Left ventricle myocardium inferior (tissue), 1 donor: ENCODE results near the gene TENM3. TPM values are rescaled to one million over a fixed set of nuclear protein-coding genes. Genes with fewer than 3 reads are reported as not detected.

Experiments used
- DNase-seq: peaks from one replicate; pipeline ENCODE4 v3.0.0-alpha.2; 2020
- H3K27ac ChIP-seq: fragments of 200-600 bp; replicated peaks from 2 replicates; pipeline ENCODE4 v1.8.0; 2021
- H3K27me3 ChIP-seq: fragments of 200-600 bp; 2 replicates; pipeline ENCODE4 v1.8.0; 2021; ENCODE audit warnings: low read depth
- H3K36me3 ChIP-seq: fragments of 200-600 bp; 2 replicates; pipeline ENCODE4 v1.8.0; 2021
- H3K4me1 ChIP-seq: fragments of 200-600 bp; 2 replicates; pipeline ENCODE4 v1.8.0; 2021
- H3K4me3 ChIP-seq: fragments of 200-600 bp; 2 replicates; pipeline ENCODE4 v1.8.0; 2021; ENCODE audit warnings: mild to moderate bottlenecking, moderate library complexity
- H3K9me3 ChIP-seq: fragments of 200-600 bp; replicated peaks from 2 replicates; pipeline ENCODE4 v1.8.0; 2021
- intact Hi-C: fragments of 100-400 bp; cut with micrococcal nuclease; formaldehyde crosslinking; loops from one replicate; pipeline ENCODE4 v1.11.0; 2022
- total RNA-seq: library from RNA; stranded (reverse); fragmentation: NEBNext Ultra II Directional; extraction: Animal tissue kit (Norgen Biotek cat#: 25700); gene quantifications from one replicate; pipeline ENCODE4 v1.2.1, GENCODE V29; 2021
- TF ChIP-seq, protein P1 (sequence below): fragments of 200-600 bp; IDR thresholded peaks from 2 replicates; pipeline ENCODE4 v1.8.0; 2021; ENCODE audit warnings: antibody characterized with exemption, mild to moderate bottlenecking, borderline replicate concordance
- donor health status: DM: no; HTN: yes; CAD: no; lungs with severe emphysema.

The TENM3 gene
- total RNA-seq, 1 donor from 2014 or later = 1.5 TPM

DNA sequence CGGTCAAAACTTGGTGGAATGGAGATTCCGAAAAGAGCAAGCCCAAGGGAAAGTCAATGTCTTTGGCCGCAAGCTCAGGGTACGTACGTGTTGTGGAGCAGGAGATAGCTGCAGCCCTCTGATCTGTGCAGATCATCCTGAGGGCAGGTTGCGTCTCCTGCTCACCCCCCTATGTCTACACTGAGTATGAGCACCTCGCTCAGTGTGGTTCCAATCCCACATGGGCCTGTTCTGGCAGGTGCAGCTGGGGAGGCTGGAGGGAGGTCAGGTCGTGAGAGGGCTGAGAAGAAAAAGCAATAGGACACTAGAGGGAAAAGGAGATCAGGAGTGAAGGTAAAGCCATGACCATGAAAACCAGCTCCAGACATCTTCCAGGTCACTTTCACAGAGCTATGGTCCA lies 531.9 kb downstream of the TENM3 start:
- no peak overlapping the region for H3K27ac ChIP-seq
- H3K4me3 ChIP-seq = no peak overlapping the region
- no peaks in the 10 kb centered on the region for H3K4me1 ChIP-seq
- H3K9me3 ChIP-seq = peaks cover 4% of the 10 kb centered on the region
- no peaks in the 10 kb centered on the region for H3K27me3 ChIP-seq
- DNase-seq = no peak
- H3K36me3 ChIP-seq = no peaks in the 10 kb centered on the region
- intact Hi-C loops = no loop called here
- TF ChIP-seq, protein P1, sequence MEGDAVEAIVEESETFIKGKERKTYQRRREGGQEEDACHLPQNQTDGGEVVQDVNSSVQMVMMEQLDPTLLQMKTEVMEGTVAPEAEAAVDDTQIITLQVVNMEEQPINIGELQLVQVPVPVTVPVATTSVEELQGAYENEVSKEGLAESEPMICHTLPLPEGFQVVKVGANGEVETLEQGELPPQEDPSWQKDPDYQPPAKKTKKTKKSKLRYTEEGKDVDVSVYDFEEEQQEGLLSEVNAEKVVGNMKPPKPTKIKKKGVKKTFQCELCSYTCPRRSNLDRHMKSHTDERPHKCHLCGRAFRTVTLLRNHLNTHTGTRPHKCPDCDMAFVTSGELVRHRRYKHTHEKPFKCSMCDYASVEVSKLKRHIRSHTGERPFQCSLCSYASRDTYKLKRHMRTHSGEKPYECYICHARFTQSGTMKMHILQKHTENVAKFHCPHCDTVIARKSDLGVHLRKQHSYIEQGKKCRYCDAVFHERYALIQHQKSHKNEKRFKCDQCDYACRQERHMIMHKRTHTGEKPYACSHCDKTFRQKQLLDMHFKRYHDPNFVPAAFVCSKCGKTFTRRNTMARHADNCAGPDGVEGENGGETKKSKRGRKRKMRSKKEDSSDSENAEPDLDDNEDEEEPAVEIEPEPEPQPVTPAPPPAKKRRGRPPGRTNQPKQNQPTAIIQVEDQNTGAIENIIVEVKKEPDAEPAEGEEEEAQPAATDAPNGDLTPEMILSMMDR = no peak

DNA sequence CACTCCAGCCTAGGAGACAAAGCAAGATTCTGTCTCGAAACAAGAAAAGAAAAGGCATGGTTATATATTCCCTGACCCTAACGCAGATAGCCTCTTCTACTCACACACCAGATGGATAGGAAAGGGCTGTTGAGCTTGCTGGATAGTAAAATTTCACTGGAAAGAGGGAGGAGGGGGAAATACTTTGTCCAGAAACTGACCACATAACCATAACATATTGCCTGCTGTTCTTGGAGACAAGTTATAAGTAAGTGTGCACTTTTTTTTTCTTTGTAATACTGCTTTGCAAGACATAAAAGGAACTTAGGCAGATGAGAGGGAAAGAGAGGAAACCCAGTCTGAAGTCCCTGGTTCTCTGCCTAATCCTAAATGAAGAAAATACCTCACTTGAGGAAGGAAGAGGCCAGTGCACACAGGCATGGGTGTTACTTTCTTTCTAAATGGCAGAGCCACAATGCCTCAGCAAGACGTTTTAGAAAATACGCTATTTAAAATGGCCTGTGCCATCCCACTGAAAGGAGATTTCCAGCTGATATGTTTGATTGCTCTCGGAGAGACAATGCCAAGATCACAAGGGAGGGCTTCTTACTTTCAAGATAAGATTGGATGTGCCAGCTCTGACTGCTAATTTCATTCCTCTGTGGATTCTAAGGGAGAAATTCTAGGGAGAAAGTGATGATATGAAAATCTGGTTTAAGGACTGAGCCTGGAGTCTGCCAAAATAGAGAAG lies 533.3 kb downstream of the TENM3 start:
- Histone ChIP-seq H3K27me3 (no peaks in the 10 kb centered on the region), H3K36me3 (no peaks in the 10 kb centered on the region), H3K27ac (no peak overlapping the region), H3K9me3 (peaks cover 4% of the 10 kb centered on the region), H3K4me1 (no peaks in the 10 kb centered on the region), H3K4me3 (no peak overlapping the region)
- TF ChIP-seq, protein P1 = no peak
- no peak for DNase-seq
- intact Hi-C loops = no loop called here

DNA sequence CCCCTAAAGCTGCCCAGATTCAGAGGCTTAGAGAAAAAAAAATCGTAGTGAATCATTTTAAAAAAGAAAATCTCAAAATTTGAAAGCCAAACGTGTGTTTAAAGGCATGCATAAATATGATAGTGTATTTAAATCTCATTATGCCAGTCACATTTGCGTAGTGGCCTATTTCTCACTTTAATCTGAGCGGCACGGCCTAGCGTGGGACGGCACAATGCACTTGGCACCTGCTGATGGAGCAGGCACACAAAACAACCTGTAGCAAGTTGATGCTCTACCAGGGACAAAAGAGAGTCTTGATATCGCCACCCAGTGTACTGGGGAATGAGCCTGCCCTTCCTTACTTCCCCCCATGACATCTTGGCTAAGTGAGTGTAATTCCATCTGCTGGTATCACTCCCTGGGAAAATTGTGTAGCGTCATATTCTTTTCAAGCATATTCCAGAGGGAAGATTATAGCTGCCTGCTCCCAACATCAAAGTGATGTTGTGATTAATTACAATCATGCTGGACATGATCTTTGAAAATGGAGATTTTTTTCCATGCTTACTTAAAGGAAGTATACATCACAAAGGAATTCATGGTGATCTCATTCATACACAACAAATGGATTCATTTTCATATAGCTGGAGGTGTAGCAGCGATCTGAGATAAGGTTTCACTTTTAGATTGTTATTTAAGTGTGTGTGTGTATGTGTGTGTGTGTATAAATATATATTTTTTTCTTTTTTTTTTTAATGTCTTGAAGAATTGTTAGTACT lies 535.2 kb downstream of the TENM3 start:
- H3K4me1 ChIP-seq = no peaks in the 10 kb centered on the region
- intact Hi-C loops = no loop called here
- no peak overlapping the region for H3K27ac ChIP-seq
- no peaks in the 10 kb centered on the region for H3K36me3 ChIP-seq
- no peaks in the 10 kb centered on the region for H3K27me3 ChIP-seq
- TF ChIP-seq, protein P1 = no peak
- peaks cover 4% of the 10 kb centered on the region for H3K9me3 ChIP-seq
- no peak overlapping the region for H3K4me3 ChIP-seq
- DNase-seq = no peak

DNA sequence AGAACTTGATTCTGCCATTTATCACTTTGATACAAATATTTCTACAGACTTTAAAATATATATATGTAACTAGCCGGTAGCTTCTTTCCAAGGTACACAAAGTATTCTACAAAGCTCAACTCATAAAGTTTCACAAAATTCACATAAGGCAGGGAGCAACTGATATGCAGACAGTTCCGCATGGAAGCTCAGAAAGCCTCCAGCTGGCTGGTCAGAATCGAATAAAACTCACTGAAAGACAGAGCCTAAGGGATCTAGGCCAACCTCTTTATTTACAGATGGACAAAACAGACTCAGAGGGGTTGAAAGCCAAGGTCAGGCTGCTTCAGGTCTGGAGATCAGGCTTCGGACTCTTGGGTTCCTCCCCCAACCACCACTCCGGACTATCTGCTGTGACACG lies 543.8 kb downstream of the TENM3 start:
- no peaks in the 10 kb centered on the region for H3K9me3 ChIP-seq
- TF ChIP-seq, protein P1 = no peak
- H3K4me3 ChIP-seq = no peak overlapping the region
- intact Hi-C loops = no loop called here
- no peak overlapping the region for H3K27ac ChIP-seq
- no peaks in the 10 kb centered on the region for H3K27me3 ChIP-seq
- DNase-seq = no peak
- H3K36me3 ChIP-seq = no peaks in the 10 kb centered on the region
- H3K4me1 ChIP-seq = no peaks in the 10 kb centered on the region

DNA sequence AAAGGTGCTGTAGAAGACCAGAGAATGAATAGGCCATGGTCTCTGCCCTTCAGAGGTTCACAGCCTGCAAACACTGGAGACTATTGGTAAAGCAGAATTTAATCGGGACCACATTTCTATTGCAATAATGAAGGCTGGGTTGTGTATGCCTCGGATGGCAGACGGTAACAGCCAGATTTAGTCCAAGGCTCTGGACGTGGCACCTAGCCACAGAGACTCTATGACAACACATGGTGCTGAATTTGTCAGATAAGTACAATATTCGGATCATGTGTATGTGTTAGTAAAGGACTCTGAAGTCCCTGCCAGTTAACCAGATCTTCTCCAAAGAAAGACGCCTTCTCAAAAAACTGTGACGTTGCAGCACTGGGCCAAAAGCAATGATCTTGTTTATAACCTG lies 545.0 kb downstream of the TENM3 start:
- TF ChIP-seq, protein P1 = no peak
- no peaks in the 10 kb centered on the region for H3K27me3 ChIP-seq
- no peaks in the 10 kb centered on the region for H3K4me1 ChIP-seq
- H3K9me3 ChIP-seq = no peaks in the 10 kb centered on the region
- H3K36me3 ChIP-seq = no peaks in the 10 kb centered on the region
- H3K27ac ChIP-seq = no peak overlapping the region
- intact Hi-C loops = no loop called here
- H3K4me3 ChIP-seq = no peak overlapping the region
- no peak for DNase-seq
